GF-D8 (cell line): ENCODE results near the gene ADRB1.
A peak's percentile ranks its signal among the peaks of the same experiment; 100 is the strongest.

Experiments
- DNase-seq: peaks from one replicate; lab custom pipeline; 2025; lab: John Stamatoyannopoulos, UW

Gene ADRB1

GRCh38 chr10:114043532-114044246 lies at the start of gene ADRB1:
TSS of gene ADRB1 (plus strand) at chr10:114043866. CDS start at chr10:114044133, 267 bp downstream.
- no peak for DNase-seq

GRCh38 chr10:113995201-113995600 lies 48.5 kb upstream of the ADRB1 start:
- no peak for DNase-seq

GRCh38 chr10:113997428-113997827 lies 46.2 kb upstream of the ADRB1 start:
- no peak for DNase-seq

- no peak for DNase-seq
Observed at GRCh38 chr10:113999531-113999930, 44.1 kb upstream of the ADRB1 start.

DNA sequence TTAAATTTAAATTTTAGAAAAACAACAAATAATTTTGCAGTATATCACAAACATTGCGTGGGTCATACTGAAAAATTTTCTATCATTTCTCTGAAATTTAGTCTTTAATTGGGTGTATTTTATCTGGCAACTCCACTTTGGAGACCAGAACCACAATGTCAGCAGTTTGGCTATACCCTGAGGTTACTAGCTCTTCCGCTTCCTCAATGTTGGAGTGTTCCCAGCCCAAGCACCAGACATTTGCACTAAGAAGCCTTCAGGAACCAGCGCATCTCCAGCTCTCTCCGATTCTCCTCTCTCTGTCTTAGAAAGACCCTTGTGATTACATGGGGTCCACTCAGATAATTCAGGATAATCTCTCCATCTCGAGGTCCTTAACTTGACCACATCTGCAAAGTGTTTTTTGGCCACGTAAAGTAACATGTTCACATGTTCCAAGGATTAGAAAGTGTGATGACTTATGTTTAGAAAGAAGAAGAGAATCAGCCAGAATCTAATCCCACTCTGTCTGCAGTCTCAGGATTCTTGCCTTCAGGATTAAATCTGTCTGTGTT lies 43.1 kb upstream of the ADRB1 start:
- DNase-seq, result no peak

GRCh38 chr10:114002422-114002821 lies 41.2 kb upstream of the ADRB1 start:
- DNase-seq, result no peak

DNA sequence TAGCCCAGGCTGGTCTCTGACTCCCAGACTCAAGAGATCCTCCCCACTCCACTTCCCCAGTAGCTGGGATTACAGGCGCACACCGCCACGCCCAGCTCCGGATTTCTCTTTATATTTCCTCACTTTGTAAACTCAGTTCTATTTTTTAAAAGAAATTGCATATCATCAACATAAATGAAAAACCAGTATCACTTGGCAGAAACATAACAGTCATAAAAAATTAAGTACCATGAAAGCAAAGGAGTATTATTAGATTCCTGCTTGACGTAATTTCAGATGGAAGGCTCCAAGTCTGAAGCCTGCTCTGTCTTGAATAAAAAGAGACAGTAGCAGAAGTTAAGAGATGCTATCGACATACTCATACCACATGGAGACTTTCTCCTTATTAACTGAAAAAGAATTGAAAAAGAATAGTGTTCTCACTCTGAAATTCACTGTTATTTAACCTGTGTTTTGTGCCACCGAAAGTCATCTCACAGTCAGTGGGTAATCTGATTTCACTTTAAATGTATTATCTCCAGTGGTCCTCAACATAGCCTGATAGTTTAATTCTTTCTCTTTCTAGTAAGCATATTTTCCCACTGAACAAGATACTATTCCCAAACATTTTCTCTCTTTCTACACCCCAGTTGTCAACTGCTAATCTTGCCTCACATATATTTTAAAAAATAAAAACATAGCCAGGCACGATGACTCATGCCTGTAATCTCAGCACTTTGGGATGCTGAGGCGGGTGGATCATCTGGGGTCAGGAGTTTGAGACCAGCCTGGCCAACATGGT lies 40.3 kb upstream of the ADRB1 start:
- DNase-seq, result no peak

GRCh38 chr10:114009281-114009996 lies 34.2 kb upstream of the ADRB1 start:
- no peak for DNase-seq

GRCh38 chr10:114010316-114010715 lies 33.4 kb upstream of the ADRB1 start:
- DNase-seq, result no peak

DNA sequence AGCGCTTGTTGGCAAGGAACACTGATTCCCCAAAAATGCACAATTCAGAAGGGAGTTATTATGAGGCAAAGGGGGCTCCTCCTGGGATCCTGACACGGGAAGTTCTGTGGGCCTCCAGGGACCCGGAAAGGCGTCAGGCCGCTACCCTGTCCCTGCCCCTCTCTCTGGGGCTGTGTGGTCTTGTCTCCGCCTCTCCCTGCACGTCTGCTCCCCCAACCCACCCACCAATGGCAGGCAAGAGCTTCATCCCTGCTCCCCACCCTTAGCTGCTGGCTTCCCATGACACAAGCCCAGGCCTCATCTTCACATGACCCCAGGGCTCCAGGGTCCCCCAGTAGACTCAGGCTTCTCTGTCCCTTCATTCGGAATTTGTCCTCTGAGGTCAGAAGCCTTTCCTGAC lies 31.0 kb upstream of the ADRB1 start:
- DNase-seq, result no peak

DNA sequence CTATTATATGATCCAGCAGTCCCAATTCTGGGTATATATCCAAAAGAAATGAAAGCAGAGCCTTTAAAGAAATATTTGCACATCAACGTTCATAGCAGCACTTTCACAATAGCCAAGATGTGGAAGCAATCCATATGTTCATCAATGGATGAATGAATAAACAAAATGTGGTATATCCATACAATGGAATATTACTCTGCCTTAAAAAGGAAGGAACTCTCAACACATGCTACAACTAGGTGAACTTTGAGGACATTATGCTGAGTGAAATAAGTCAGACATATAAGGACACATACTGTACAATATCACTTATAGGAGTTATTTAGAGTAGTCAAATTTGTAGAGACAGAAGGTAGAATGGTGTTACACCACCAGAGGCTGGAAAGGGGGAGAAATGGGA lies 28.0 kb upstream of the ADRB1 start:
- DNase-seq, result no peak

DNA sequence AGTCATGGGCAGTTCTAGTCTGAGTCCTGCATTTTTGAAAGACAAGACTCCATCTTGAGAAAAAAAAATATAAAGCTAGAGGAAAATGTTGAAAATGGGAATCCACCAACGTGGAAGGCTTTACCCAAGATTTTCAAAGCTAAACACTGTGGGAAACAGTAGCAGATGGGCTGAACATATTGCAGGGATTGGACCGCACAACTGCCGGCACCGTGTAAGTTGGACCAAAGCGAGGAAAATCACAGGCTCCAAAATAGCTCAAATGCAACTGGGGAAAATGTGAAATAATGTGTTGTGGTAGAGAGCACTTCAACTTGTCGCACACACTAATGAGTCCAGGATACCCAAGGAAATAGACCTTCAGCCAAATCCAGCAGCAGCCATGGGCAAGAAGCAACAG lies 26.4 kb upstream of the ADRB1 start:
- no peak for DNase-seq

DNA sequence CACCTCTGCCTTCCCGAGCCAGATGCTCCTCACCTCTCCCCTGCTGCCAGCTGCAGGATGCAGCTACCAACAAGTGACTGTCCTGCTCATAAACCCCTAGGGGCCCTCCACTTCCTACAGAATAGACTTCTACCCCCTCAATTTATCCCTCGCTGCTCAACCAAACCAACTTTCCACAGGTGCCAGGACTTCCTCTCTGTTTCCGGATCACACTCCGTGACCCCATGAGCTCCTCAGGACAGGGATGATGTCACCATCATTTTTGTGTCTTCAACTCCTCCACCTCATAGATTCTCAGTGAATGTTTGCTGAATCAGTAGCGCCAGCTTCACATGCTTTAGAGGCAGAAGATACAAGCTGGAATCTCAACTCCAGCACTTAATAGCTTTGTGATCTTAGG lies 25.8 kb upstream of the ADRB1 start:
- DNase-seq, result no peak

DNA sequence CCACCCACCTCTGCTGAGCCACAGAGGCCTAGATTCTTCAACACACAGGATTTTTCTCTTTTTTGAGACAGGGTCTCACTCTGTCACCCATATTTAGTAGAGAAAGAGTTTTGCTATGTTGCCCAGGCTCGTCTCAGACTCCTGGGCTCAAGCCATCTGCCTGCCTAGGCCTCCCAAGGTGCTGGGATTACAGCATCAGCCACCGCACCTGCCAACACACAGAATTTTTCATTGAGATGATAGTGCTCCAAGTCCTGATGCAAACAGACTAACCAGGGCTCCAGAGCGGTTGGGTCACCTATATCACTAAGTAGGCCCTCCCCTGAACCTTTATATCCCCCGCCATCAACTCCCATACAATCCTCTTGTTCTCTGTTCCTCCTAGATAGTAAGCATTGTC lies 24.4 kb upstream of the ADRB1 start:
- no peak for DNase-seq

GRCh38 chr10:114021154-114021553 lies 22.5 kb upstream of the ADRB1 start:
- no peak for DNase-seq

GRCh38 chr10:114021717-114022680 lies 21.7 kb upstream of the ADRB1 start:
- no peak for DNase-seq

- DNase-seq, result no peak
Observed at GRCh38 chr10:114022766-114023597, 20.7 kb upstream of the ADRB1 start.

DNA sequence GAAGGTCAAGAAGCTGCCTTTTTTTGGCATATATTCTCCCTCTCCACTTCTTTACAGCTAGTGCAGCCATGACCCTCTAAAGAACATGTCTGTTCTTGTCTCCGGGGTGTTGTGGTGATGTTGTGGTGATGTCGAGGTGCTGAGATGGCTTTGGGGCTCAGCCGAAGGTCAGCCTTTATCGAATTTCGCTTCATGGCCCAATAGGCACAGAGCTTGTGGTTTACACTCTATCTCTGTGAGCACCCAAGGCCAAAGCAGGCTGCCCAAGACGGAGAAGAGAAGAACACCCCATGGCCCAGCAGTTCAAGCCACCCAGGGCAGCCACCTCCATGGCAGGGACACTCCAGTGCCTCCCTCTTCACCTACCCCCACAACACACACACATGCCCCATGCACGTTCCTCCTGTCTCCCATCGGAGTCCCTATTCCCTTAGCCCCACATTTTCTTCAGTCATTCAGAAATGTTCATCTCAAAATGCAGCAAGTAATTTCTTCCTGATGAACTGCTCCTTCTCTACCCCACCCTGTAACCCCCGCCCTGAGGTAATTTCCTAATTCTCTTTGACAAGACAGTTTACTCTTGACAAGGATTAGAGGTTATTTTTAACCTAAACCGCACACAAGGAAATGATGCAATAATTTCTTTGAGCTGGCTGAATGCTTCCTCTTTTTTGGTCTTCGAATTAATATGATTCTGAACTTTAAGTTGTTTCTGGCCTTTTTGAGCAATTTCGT lies 18.6 kb upstream of the ADRB1 start:
- DNase-seq, result peak; percentile 95

DNA sequence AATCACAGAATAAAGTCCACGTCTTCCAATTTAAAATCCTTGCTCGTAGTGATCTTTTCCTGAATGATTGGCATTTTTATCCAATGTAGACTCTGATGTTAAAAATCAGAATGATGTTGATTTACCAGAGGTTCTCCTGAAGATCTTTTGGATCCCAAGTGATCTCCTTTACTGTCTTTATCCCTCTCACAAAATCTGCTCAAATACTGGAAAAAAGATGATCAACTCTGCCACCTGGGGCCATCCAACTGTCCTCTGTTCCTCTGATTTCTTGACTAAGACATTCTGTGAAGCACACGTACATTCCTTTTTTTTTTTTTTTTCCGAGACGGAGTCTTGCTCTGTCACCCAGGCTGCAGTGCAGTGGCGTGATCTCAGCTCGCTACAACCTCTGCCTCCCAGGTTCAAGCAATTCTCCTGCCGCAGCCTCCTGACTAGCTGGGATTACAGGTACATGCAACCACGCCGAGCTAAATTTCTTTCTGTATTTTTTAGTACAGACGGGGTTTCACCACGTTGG lies 18.0 kb upstream of the ADRB1 start:
- no peak for DNase-seq
